ENCODE results near the gene CDK12.

CDK12 gene

GRCh38 chr17:39549747-39550573, 88.7 kb downstream of the CDK12 start:
- DNase-seq (ENCODE audit: low spot score) = no peak

GRCh38 chr17:39551879-39552278, 90.6 kb downstream of the CDK12 start:
- no peak for DNase-seq (ENCODE audit: low spot score)

- no peak for DNase-seq (ENCODE audit: low spot score)
Measured at GRCh38 chr17:39553341-39553945, 92.2 kb downstream of the CDK12 start.

GRCh38 chr17:39555368-39555767, 94.1 kb downstream of the CDK12 start:
- no peak for DNase-seq (ENCODE audit: low spot score)

- no peak for DNase-seq (ENCODE audit: low spot score)
Measured at GRCh38 chr17:39556423-39556822, 95.1 kb downstream of the CDK12 start.

GRCh38 chr17:39562395-39562794, 101.1 kb downstream of the CDK12 start:
- no peak for DNase-seq (ENCODE audit: low spot score)

- DNase-seq (ENCODE audit: low spot score) = no peak
Measured at GRCh38 chr17:39562976-39563375, 101.7 kb downstream of the CDK12 start.

- no peak for DNase-seq (ENCODE audit: low spot score)
Measured at GRCh38 chr17:39563476-39563875, 102.2 kb downstream of the CDK12 start.

- no peak for DNase-seq (ENCODE audit: low spot score)
Measured at GRCh38 chr17:39564211-39564848, 103.0 kb downstream of the CDK12 start.

GRCh38 chr17:39566094-39566850, 105.0 kb downstream of the CDK12 start:
- DNase-seq (ENCODE audit: low spot score) = no peak

- DNase-seq (ENCODE audit: low spot score) = no peak
Measured at GRCh38 chr17:39568702-39569101, 107.4 kb downstream of the CDK12 start.

GRCh38 chr17:39569126-39569525, 107.8 kb downstream of the CDK12 start:
- DNase-seq (ENCODE audit: low spot score) = no peak

GRCh38 chr17:39572121-39572520, 110.8 kb downstream of the CDK12 start:
- no peak for DNase-seq (ENCODE audit: low spot score)

GRCh38 chr17:39573447-39574298, 112.4 kb downstream of the CDK12 start:
- DNase-seq (ENCODE audit: low spot score) = peak; percentile 70

GRCh38 chr17:39576187-39576586, 114.9 kb downstream of the CDK12 start:
- no peak for DNase-seq (ENCODE audit: low spot score)

GRCh38 chr17:39578272-39578671, 117.0 kb downstream of the CDK12 start:
- DNase-seq (ENCODE audit: low spot score) = no peak

- DNase-seq (ENCODE audit: low spot score) = no peak
Measured at GRCh38 chr17:39579318-39580081, 118.2 kb downstream of the CDK12 start.

- no peak for DNase-seq (ENCODE audit: low spot score)
Measured at GRCh38 chr17:39580082-39580468, 118.8 kb downstream of the CDK12 start.

GRCh38 chr17:39581071-39581758, 119.9 kb downstream of the CDK12 start:
- DNase-seq (ENCODE audit: low spot score) = no peak

GRCh38 chr17:39581759-39582085, 120.4 kb downstream of the CDK12 start:
- no peak for DNase-seq (ENCODE audit: low spot score)

Data from HuH-7 (cell line).